Activated CD4-positive, alpha-beta T cell treated with anti-CD3 and anti-CD28 coated beads, Interleukin-10, Interleukin-2, amounts not matched to agents 100 ng/mL and 50 ng/mL, durations not matched to agents 16 hours and 8 hours (primary cell): ENCODE data around the gene NPIPB6.

Experiments used
- DNase-seq: peaks from one replicate; pipeline ENCODE4 v3.0.0-alpha.2; 2020

Gene NPIPB6

GRCh38 chr16:28297308-28297707 is 66.0 kb downstream of the NPIPB6 start:
- no peak for DNase-seq

GRCh38 chr16:28295276-28295675 is 68.0 kb downstream of the NPIPB6 start:
- no peak for DNase-seq

- no peak for DNase-seq
These were observed 69.1 kb downstream of the NPIPB6 start for GRCh38 chr16:28294201-28294600.

GRCh38 chr16:28293601-28293960 is 69.7 kb downstream of the NPIPB6 start:
- DNase-seq = no peak

- DNase-seq = no peak
These were observed 70.3 kb downstream of the NPIPB6 start for GRCh38 chr16:28292731-28293600.
